ENCODE data around the gene ARSB. TPM values are rescaled to one million over a fixed set of nuclear protein-coding genes. Genes with fewer than 3 reads are reported as not detected.
"Not testable (repeated sequence)": the region's sequence is repeated elsewhere in the genome, so short reads cannot be mapped to it uniquely, and the experiment has no call there.

Gene ARSB
- polyA plus RNA-seq, 4 donors: 0.54 to 17.9 (median 1.9) TPM

- no peak overlapping the region for H3K4me3 ChIP-seq (ENCODE audit: low read depth in 1 of 3, low read length in 3 of 3)
- DNase-seq (no peak), FAIRE-seq (no peak)
- H3K4me1 ChIP-seq (ENCODE audit: control insufficient read depth in 3 of 3, insufficient read depth in 2 of 3, low read depth in 1 of 3, low read length in 2 of 3): peaks cover 0 to 4% (median 0%) of the 10 kb centered on the region in 3 donors
- WGBS, 3 donors: 83 to 91% (median 88%) methylated on average over 2 of the region's 2 CpGs
- no peaks in the 10 kb centered on the region for H3K36me3 ChIP-seq (ENCODE audit: control insufficient read depth in 3 of 3, insufficient read depth in 2 of 3, low read depth in 1 of 3, low read length in 3 of 3)
- H3K27ac ChIP-seq (ENCODE audit: low read depth in 1 of 3, low read length in 2 of 3): no peak overlapping the region
- no peaks in the 10 kb centered on the region for H3K9me3 ChIP-seq (ENCODE audit: control insufficient read depth in 2 of 2, insufficient read depth in 1 of 2, low read depth in 1 of 2, low read length in 1 of 2)
- no peaks in the 10 kb centered on the region for H3K27me3 ChIP-seq (ENCODE audit: control insufficient read depth in 3 of 3, insufficient read depth in 3 of 3, low read length in 3 of 3)
Observed at GRCh38 chr5:78886341-78887230, 98.5 kb downstream of the ARSB start.

- DNase-seq (no peak), FAIRE-seq (no peak)
- Histone ChIP-seq H3K36me3 (ENCODE audit: control insufficient read depth in 3 of 3, insufficient read depth in 2 of 3, low read depth in 1 of 3, low read length in 3 of 3) (no peaks in the 10 kb centered on the region), H3K9me3 (ENCODE audit: control insufficient read depth in 2 of 2, insufficient read depth in 1 of 2, low read depth in 1 of 2, low read length in 1 of 2) (no peaks in the 10 kb centered on the region), H3K4me1 (ENCODE audit: control insufficient read depth in 3 of 3, insufficient read depth in 2 of 3, low read depth in 1 of 3, low read length in 2 of 3) (no peaks in the 10 kb centered on the region), H3K4me3 (ENCODE audit: low read depth in 1 of 3, low read length in 3 of 3) (no peak overlapping the region), H3K27ac (ENCODE audit: low read depth in 1 of 3, low read length in 2 of 3) (no peak overlapping the region), H3K27me3 (ENCODE audit: control insufficient read depth in 3 of 3, insufficient read depth in 3 of 3, low read length in 3 of 3) (no peaks in the 10 kb centered on the region)
- 68 to 83% (median 78%) methylated on average over 3 of the region's 3 CpGs for WGBS, 3 donors
Observed at GRCh38 chr5:78881884-78882283, 103.2 kb downstream of the ARSB start.

- 92 to 93% (median 92%) methylated on average over 10 of the region's 10 CpGs for WGBS, 3 donors
- no peaks in the 10 kb centered on the region for H3K4me1 ChIP-seq (ENCODE audit: control insufficient read depth in 3 of 3, insufficient read depth in 2 of 3, low read depth in 1 of 3, low read length in 2 of 3)
- H3K27ac ChIP-seq (ENCODE audit: low read depth in 1 of 3, low read length in 2 of 3): no peak overlapping the region
- no peaks in the 10 kb centered on the region for H3K27me3 ChIP-seq (ENCODE audit: control insufficient read depth in 3 of 3, insufficient read depth in 3 of 3, low read length in 3 of 3)
- no peak overlapping the region for H3K4me3 ChIP-seq (ENCODE audit: low read depth in 1 of 3, low read length in 3 of 3)
- DNase-seq (no peak), FAIRE-seq (no peak)
- no peaks in the 10 kb centered on the region for H3K36me3 ChIP-seq (ENCODE audit: control insufficient read depth in 3 of 3, insufficient read depth in 2 of 3, low read depth in 1 of 3, low read length in 3 of 3)
- H3K9me3 ChIP-seq (ENCODE audit: control insufficient read depth in 2 of 2, insufficient read depth in 1 of 2, low read depth in 1 of 2, low read length in 1 of 2): no peaks in the 10 kb centered on the region
Observed at GRCh38 chr5:78879516-78879915, 105.6 kb downstream of the ARSB start.

GRCh38 chr5:78866076-78866475 is 119.0 kb downstream of the ARSB start:
- not testable (repeated sequence) for DNase-seq; FAIRE-seq; H3K27me3 ChIP-seq (ENCODE audit: control insufficient read depth in 3 of 3, insufficient read depth in 3 of 3, low read length in 3 of 3); H3K27ac ChIP-seq (ENCODE audit: low read depth in 1 of 3, low read length in 2 of 3); H3K9me3 ChIP-seq (ENCODE audit: control insufficient read depth in 2 of 2, insufficient read depth in 1 of 2, low read depth in 1 of 2, low read length in 1 of 2); H3K4me3 ChIP-seq (ENCODE audit: low read depth in 1 of 3, low read length in 3 of 3); H3K4me1 ChIP-seq (ENCODE audit: control insufficient read depth in 3 of 3, insufficient read depth in 2 of 3, low read depth in 1 of 3, low read length in 2 of 3); H3K36me3 ChIP-seq (ENCODE audit: control insufficient read depth in 3 of 3, insufficient read depth in 2 of 3, low read depth in 1 of 3, low read length in 3 of 3)
- 89 to 91% (median 90%) methylated on average over 2 of the region's 2 CpGs for WGBS, 3 donors

- no peak overlapping the region for H3K27ac ChIP-seq (ENCODE audit: low read depth in 1 of 3, low read length in 2 of 3)
- H3K9me3 ChIP-seq (ENCODE audit: control insufficient read depth in 2 of 2, insufficient read depth in 1 of 2, low read depth in 1 of 2, low read length in 1 of 2): peaks cover 0 to 16% of the 10 kb centered on the region in 2 donors
- no peaks in the 10 kb centered on the region for H3K36me3 ChIP-seq (ENCODE audit: control insufficient read depth in 3 of 3, insufficient read depth in 2 of 3, low read depth in 1 of 3, low read length in 3 of 3)
- no peak overlapping the region for H3K4me3 ChIP-seq (ENCODE audit: low read depth in 1 of 3, low read length in 3 of 3)
- 70 to 78% (median 77%) methylated on average over 1 of the region's 1 CpG for WGBS, 3 donors
- no peak for DNase-seq
- H3K27me3 ChIP-seq (ENCODE audit: control insufficient read depth in 3 of 3, insufficient read depth in 3 of 3, low read length in 3 of 3): no peaks in the 10 kb centered on the region
- no peak for FAIRE-seq
- no peaks in the 10 kb centered on the region for H3K4me1 ChIP-seq (ENCODE audit: control insufficient read depth in 3 of 3, insufficient read depth in 2 of 3, low read depth in 1 of 3, low read length in 2 of 3)
Observed at GRCh38 chr5:78858364-78858763, 126.7 kb downstream of the ARSB start.

- Histone ChIP-seq H3K4me1 (ENCODE audit: control insufficient read depth in 3 of 3, insufficient read depth in 2 of 3, low read depth in 1 of 3, low read length in 2 of 3) (no peaks in the 10 kb centered on the region), H3K36me3 (ENCODE audit: control insufficient read depth in 3 of 3, insufficient read depth in 2 of 3, low read depth in 1 of 3, low read length in 3 of 3) (no peaks in the 10 kb centered on the region), H3K27me3 (ENCODE audit: control insufficient read depth in 3 of 3, insufficient read depth in 3 of 3, low read length in 3 of 3) (no peaks in the 10 kb centered on the region), H3K27ac (ENCODE audit: low read depth in 1 of 3, low read length in 2 of 3) (no peak overlapping the region), H3K4me3 (ENCODE audit: low read depth in 1 of 3, low read length in 3 of 3) (no peak overlapping the region), H3K9me3 (ENCODE audit: control insufficient read depth in 2 of 2, insufficient read depth in 1 of 2, low read depth in 1 of 2, low read length in 1 of 2) (peaks cover 0 to 16% of the 10 kb centered on the region in 2 donors)
- FAIRE-seq (no peak), DNase-seq (no peak)
- WGBS, 3 donors: 81 to 97% (median 95%) methylated on average over 2 of the region's 2 CpGs
Observed at GRCh38 chr5:78855026-78855425, 130.1 kb downstream of the ARSB start.

- H3K36me3 ChIP-seq (ENCODE audit: control insufficient read depth in 3 of 3, insufficient read depth in 2 of 3, low read depth in 1 of 3, low read length in 3 of 3); H3K27ac ChIP-seq (ENCODE audit: low read depth in 1 of 3, low read length in 2 of 3); H3K4me3 ChIP-seq (ENCODE audit: low read depth in 1 of 3, low read length in 3 of 3); DNase-seq; H3K27me3 ChIP-seq (ENCODE audit: control insufficient read depth in 3 of 3, insufficient read depth in 3 of 3, low read length in 3 of 3); FAIRE-seq; H3K4me1 ChIP-seq (ENCODE audit: control insufficient read depth in 3 of 3, insufficient read depth in 2 of 3, low read depth in 1 of 3, low read length in 2 of 3): not testable (repeated sequence)
- 95 to 96% (median 95%) methylated on average over 3 to 4 of the region's 4 CpGs for WGBS, 3 donors
- H3K9me3 ChIP-seq (ENCODE audit: control insufficient read depth in 2 of 2, insufficient read depth in 1 of 2, low read depth in 1 of 2, low read length in 1 of 2): peaks cover 0 to 16% of the 10 kb centered on the region in 2 donors
Observed at GRCh38 chr5:78851891-78852290, 133.2 kb downstream of the ARSB start.

GRCh38 chr5:78845470-78845869 is 139.6 kb downstream of the ARSB start:
- Histone ChIP-seq H3K27ac (ENCODE audit: low read depth in 1 of 3, low read length in 2 of 3) (no peak overlapping the region), H3K4me3 (ENCODE audit: low read depth in 1 of 3, low read length in 3 of 3) (no peak overlapping the region), H3K4me1 (ENCODE audit: control insufficient read depth in 3 of 3, insufficient read depth in 2 of 3, low read depth in 1 of 3, low read length in 2 of 3) (no peaks in the 10 kb centered on the region), H3K9me3 (ENCODE audit: control insufficient read depth in 2 of 2, insufficient read depth in 1 of 2, low read depth in 1 of 2, low read length in 1 of 2) (no peaks in the 10 kb centered on the region), H3K36me3 (ENCODE audit: control insufficient read depth in 3 of 3, insufficient read depth in 2 of 3, low read depth in 1 of 3, low read length in 3 of 3) (no peaks in the 10 kb centered on the region), H3K27me3 (ENCODE audit: control insufficient read depth in 3 of 3, insufficient read depth in 3 of 3, low read length in 3 of 3) (no peaks in the 10 kb centered on the region)
- FAIRE-seq (no peak), DNase-seq (no peak)
- WGBS, 3 donors: 81 to 82% (median 82%) methylated on average over 3 of the region's 3 CpGs

Measured in small intestine (tissue), 7 donors.